HG02623 (cell line): Measurements from ENCODE around the gene ZXDC.

Source experiments
- ATAC-seq: cut with Tn5 transposase; IDR thresholded peaks from one replicate; pipeline ENCODE4 v1.9.1; 2021; ENCODE audit warnings: moderate library complexity; ENCODE audit not compliant: unreplicated experiment

Gene ZXDC

DNA sequence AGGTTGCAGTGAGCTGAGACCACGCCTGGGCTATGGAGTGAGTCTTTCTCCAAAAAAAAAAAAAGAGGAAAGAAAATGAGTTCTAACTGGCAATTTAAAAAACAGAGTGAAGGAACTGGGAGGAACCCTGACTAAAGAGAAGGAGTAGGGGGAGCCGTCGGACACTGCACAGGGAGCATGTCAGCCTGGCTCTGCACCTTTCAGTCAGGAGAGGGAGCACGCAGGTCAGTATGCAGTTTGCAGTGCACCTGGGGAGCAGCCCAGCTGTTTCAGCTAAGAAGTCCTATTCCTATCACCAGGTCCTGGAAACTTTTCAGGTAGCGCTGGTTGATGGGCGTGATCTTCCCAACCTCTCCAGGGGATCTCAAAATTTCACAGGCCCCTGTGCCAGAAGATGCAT, 14.9 kb upstream of the ZXDC start:
- ATAC-seq: no peak

DNA sequence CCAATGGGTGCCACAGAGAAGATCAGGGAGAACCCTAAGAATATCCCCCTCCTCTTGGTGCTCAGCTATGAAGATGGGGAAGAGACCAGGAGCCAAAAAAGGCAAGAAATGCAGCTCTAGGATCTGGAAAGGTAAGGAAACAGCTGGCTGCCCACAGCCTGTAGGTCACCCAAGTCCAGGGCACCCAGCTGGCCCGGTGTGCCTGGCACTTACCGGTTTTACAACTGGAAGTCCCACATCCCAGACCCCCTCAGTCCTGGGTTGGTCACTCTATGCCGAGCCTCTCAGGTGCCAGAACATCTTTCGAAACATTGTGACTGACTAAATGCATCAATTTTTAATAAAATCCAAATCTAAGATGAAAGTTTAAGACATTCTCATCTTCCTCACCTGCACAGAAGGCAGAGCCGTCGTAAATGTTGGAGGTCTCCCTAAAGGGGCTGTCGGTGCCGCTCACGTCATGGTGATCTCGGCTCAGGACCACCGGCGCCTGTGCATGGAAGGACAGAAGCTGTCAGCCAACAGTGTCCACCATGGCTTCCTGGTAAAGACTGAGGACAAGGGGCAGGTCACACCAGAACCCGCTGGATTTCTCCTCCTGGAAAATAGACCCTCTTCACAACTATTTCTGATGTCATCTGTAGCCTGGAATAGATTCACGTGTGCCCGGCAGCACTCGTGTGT, 13.3 kb upstream of the ZXDC start:
- no peak for ATAC-seq

GRCh38 chr3:126488185-126488584, 12.5 kb upstream of the ZXDC start:
- no peak for ATAC-seq

DNA sequence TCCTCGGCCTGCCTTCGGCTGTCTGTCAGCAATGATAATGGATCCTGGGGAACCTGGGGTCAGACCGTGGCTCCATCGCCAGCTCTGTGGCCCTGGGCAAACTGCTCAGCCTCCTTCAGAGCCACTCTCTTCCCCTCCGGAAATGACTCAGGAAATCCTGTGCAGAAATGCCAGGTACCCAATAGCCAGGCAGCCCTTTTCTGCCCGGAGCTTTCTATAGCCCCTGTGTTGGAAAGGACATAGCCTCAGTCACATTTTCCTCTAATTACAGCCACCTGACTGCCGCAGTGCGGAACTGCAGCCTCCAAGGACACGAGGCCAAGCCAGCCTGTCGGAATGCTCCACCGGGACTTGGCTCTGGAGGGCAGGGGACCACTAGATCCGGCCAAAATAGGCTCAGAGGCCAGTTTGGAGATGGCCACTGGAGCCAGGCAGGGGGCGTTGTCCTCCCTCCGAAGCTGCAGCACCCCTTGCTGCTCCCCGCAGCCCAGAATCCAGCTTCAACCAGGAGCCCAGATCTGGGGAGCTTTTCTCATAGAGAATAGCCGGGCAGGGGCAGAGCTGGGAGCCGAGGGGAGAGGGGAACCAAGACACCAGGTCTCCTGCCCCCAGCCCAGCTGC, 11.6 kb upstream of the ZXDC start:
- ATAC-seq: no peak

DNA sequence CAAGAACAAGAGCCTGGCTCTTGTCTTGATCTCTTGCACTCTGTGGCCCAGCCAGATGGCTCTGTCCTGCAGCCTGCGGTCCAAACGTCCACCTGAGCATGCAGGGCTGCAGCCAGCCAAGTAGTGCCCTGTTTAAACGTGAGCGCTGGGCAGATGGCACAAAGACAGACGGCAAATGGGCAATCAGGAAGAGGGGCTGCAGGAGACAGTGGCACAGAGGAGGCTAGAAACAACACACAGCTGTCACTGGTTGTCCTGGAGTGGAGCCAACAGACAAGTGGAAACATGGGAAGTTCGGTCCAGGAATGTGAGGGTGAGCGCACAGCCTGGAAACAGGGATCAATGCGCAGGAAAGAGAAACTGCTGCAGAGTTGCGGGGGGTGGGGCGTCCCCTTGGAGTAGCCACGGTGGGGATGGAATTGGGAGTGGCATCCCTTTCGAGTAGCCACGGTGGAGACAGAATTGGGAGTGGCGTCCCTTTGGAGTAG, 10.7 kb upstream of the ZXDC start:
- ATAC-seq: no peak

GRCh38 chr3:126485956-126486355, 10.3 kb upstream of the ZXDC start:
- no peak for ATAC-seq

GRCh38 chr3:126485176-126485897, 9.6 kb upstream of the ZXDC start:
- no peak for ATAC-seq

DNA sequence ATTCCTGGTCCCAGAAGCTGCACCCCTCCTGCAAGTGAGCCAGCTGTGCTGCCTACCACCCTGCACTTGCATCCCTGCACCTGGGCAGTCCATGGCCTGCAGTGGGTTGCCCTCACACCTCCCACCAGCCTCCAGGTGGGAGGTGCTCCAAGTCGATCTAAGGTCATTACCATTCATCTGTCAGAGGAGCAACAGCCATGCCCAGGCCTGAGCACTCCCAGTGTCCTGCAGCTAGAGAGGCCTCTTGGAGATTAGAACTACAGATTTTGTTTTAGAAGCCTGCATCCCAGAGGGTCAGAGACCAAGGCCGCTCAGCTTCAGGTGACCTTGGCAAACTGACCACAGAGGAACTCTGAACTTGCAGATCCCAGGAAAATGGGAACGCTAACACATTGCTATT, 9.0 kb upstream of the ZXDC start:
- ATAC-seq: no peak

DNA sequence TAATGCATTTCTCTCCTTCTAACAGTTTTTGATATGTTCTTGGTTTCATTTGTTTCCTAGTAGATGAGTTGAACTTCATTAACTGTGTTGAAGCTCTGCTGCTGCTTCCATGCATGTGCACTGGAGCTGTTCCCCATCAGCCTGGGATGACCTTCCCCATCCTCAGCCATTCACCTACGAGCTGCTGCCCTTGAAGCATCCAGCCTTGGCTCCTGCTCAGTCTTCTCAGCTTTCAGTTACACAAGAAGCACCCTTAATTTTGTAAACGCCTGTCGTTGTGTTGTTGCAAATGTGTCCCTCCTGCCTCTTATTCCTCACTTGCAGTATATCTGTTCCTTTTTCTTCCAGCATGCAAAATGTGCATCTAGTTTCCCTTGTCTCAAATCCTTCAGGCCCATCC, 8.5 kb upstream of the ZXDC start:
- no peak for ATAC-seq

GRCh38 chr3:126483321-126483761, 7.7 kb upstream of the ZXDC start:
- ATAC-seq: no peak

DNA sequence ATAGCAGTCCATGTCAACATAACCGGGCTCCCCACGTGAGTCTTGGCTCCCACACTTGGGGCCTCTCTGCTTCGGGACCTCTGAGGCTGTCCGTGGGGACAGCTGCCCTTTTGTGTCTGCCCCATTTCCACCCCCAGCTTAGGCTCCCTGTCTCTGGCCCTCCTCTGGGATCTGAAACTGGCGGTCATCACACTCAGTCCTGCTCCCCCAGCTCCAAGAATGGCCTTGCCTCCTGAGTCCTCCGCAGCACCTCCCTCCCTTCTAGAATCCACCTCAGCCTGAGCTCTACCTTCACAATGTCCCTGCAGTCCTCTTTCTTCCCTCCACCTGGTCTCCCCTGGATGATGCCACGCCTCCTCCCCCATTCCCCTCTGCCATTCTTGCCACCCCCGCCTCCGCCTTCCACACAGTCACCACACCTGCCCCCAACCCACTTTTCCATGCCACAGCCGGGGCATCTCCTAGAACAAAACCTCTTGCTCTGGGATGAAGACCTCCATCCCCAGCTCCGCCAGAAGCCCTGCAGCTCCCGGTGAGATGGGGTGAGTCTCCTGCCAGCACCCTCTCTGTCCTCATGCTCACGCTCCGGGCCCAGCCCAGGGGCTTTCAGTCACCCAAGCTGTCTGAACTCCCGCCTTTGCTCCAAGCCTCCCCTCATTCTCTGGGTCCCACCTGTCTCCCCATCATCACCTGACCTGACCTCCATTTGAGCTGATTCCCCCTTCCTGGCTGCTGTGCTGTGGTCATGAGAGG, 7.0 kb upstream of the ZXDC start:
- no peak for ATAC-seq

- no peak for ATAC-seq
Measured at GRCh38 chr3:126481808-126482502, 6.3 kb upstream of the ZXDC start.

DNA sequence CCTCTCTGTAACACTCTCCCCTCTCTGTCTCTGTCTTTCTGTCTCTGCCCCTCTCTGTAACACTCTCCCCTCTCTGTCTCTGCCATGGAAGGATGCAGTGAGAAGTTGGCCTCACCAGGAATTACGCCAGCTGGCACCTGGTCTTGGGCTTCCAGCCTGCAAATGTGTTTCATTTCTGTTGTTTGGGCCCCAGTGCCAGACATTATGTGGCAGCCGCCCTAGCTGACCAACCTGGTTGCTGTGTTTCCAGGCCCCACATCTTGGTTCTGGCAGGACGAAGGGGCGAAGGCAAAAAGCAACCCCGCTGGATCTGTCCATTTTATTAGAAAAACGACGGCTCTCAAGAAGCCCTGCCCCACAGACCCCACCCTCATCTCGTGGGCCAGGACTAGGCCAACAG, 5.2 kb upstream of the ZXDC start:
- ATAC-seq: no peak

GRCh38 chr3:126480206-126480605, 4.5 kb upstream of the ZXDC start:
- ATAC-seq: no peak

GRCh38 chr3:126479642-126480041, 4.0 kb upstream of the ZXDC start:
- ATAC-seq: no peak

- no peak for ATAC-seq
Measured at GRCh38 chr3:126478581-126479310, 3.1 kb upstream of the ZXDC start.

GRCh38 chr3:126477061-126477380, 1.3 kb upstream of the ZXDC start:
- no peak for ATAC-seq

DNA sequence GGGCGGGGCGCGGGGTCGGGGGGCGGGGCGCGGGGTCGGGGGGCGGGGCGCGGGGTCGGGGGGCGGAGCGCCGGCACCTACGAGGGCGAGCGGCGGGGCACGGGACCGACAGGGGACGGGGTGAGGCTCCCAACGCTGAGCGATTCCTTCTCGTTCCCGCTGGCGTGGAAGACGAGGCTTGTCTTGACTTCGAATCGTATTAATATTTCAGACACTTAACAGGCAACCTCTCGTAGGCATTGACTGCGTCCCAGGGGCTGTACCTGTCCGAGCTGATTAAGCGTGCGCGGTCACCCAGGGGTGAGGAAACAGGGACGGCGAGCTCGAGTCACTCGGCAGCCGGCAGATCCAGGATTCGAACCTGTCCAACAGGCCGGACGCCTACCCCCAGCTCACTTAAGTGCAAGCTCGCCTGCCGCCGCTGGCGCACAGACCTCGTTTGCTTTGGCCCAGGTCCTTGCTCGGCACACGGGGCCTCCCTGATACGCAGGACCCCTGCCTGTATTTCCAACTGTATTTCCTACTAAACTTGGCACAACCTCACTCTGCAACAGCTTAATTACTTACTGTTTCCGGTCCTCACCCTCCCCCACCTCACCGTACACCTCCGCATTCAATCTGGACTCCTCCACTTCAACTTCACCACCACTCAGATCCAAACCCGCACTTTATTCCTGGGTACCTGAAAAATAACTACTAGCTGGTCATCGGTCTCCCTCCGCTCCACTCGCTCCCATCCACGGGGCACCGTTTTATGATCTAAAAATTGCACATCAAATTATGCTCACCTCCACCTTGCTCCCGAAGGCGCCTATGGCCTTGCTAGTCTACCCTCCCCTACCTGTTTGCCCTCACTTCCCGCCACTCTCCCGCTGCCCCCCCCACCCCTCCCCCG, 722 bp upstream of the ZXDC start:
- ATAC-seq: peak; percentile 28
